ENCODE data around the gene FEN1.

Gene FEN1

DNA sequence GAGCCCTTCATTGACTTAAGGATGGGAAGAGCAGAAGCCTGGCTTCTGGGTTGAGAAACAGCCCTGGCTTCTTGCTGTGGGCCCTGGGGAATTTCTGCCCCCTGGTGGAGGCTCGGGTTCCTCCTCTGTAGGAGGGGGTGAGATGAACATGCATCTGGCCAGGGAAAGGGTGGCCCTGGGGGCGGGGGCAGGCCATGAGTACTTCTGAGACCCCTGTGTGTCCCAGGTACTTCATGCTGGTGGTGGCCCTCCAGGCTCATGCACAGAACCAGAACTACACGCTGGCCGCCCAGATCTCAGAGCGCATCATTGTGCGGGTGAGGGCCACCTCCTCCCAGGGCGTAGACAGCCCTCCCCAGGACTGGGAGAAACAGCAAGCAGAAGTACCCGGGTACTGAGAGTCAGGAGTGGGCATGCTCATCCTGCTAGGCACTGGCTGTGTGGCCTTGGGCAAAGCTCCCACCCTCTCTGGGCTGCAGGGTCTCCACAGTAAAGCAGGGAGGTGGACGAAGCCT lies 16.1 kb upstream of the FEN1 start:
- DNase-seq: peak; percentile 37

DNA sequence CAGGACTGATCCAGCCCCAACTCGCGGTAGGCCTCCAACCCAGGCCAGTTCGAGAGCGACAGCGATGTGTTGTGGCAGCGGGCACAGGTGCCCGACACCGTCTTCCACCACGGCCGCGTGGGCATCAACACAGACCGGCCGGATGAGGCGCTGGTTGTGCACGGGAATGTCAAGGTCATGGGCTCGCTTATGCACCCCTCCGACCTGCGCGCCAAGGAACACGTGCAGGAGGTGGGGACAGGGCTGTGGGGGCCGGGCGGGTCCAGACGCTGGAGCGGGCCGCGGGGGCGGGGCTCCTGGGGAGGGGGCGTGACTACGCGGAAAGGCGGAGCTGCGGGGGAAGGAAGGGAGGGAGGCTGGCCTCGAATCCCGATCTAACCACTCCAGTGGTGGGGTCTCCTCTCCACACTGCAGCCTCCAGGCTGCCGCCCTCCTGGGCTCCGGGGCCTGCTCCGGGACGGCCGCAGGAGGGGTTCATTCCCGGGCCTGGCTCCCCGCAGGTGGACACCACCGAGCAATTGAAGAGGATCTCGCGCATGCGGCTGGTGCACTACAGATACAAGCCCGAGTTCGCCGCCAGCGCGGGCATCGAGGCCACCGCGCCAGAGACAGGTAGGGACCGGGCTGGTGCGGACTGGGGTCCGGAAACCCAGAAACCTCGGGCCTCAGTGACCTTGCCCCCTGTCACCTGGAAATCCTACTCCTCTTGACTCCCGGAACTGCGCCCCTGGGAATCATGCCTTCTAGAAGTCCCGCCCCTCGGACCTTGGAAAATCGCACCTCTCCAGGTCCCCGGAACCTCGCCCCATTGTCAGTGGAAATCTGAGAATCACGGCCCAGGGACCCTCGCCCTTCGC lies 15.2 kb upstream of the FEN1 start:
- peak; percentile 68 for DNase-seq

DNA sequence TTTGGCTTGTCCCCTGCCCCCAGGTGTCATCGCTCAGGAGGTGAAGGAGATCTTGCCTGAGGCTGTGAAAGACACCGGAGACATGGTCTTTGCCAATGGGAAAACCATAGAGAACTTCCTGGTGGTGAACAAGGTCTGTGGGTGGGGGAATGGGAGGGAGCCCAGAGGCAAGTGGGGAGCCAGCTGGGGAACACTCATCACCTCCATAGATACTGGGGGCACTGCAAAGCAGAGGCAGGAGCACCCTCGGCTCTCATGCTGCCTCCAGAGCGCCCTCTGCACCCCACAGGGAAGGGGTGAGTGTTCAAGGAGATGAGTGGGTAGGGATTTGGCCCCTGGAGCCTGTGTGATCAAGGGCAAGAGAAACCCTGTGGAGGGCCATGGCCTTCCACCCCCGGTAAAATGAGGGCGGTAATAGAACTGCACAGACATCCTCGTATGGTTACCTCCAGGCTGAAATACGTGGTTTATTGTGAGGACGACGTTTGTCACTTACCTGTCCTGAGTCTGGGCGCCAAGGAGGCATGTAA lies 14.3 kb upstream of the FEN1 start:
- no peak for DNase-seq

DNA sequence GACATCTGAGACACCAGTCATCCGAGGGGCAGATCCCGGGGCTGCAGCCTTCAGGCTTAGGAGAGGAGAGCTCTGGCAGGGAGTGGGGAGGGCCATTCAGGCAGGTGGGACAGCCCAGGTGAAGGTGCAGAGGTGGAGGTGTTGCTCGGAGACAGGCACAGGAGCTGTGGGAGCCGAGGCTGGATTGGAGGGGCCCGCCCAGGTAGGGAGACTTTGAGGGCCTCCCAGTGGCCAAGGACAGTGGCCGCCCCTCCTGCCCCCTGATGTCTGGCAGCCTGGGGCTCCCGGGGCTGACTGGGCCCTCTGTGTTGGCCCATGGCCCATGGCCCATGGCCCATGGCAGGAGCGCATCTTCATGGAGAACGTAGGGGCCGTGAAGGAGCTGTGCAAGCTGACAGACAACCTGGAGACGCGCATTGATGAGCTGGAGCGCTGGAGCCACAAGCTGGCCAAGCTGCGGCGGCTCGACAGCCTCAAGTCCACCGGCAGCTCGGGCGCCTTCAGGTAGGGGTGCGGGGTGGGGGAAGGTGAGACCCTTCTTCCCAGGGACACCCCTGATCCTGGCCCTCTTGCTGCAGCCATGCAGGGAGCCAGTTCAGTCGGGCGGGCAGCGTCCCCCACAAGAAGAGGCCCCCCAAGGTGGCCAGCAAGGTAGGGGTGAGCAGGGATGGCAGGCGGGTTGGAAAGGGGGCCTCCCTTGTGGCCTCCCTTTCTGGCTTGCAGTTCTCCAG lies 13.6 kb upstream of the FEN1 start:
- no peak for DNase-seq

GRCh38 chr11:61779666-61780525 lies 12.8 kb upstream of the FEN1 start:
- DNase-seq: no peak

- DNase-seq: no peak
Measured at GRCh38 chr11:61780581-61781162, 12.0 kb upstream of the FEN1 start.

DNA sequence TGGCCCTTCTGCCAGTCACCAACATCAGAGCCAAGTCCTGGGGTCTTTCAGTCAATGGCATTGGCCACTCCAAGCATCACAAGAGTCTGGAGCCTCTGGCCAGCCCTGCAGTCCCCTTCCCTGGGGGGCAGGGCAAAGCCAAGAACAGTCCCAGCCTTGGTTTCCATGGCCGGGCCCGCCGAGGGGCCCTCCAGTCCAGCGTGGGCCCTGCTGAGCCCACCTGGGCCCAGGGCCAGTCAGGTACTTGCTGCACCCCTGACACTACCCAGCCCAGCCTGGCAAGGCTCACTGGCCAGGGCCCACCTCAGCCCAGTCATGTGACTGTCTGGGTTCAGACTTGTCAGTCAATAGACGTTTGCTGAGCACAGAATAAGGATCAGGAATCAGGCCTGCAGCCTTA lies 11.1 kb upstream of the FEN1 start:
- no peak for DNase-seq

- DNase-seq: no peak
Measured at GRCh38 chr11:61782299-61782698, 10.4 kb upstream of the FEN1 start.

GRCh38 chr11:61782841-61783240 lies 9.9 kb upstream of the FEN1 start:
- DNase-seq: no peak

DNA sequence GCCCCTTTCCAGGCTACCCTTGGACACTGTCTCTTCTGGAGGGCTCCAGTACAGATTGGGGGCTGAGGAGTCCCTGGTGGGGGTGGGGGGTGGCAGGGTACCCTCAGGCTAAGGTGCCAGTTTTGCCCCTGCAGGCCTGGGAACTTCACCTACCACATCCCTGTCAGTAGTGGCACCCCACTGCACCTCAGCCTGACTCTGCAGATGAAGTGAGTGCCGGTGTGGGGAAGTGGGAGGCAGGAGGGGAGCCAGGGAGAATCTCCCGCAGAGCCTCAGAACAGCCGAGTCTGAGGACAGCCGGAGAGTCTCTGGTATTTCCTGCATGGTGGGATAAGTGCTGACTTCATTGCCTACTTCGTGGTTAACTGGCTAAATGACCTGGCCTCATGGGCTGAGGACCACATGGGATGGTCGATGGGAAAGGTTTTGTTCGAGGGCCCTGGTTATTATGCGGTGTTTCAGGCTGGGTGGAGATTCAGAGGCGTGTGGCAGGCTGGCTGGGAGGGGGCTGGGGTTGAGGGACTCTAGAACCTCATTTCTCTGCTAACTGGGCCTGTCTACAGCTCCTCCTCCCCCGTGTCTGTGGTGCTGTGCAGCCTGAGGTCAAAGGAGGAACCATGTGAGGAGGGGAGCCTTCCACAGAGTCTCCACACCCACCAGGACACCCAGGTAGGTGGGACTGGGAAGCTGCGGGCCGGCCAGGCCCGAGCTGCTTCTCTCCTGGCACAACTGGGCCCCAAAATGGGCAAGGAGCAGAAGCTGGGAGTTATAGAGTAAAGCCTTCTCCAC lies 8.8 kb upstream of the FEN1 start:
- DNase-seq: no peak

- no peak for DNase-seq
Measured at GRCh38 chr11:61784506-61784805, 8.3 kb upstream of the FEN1 start.

DNA sequence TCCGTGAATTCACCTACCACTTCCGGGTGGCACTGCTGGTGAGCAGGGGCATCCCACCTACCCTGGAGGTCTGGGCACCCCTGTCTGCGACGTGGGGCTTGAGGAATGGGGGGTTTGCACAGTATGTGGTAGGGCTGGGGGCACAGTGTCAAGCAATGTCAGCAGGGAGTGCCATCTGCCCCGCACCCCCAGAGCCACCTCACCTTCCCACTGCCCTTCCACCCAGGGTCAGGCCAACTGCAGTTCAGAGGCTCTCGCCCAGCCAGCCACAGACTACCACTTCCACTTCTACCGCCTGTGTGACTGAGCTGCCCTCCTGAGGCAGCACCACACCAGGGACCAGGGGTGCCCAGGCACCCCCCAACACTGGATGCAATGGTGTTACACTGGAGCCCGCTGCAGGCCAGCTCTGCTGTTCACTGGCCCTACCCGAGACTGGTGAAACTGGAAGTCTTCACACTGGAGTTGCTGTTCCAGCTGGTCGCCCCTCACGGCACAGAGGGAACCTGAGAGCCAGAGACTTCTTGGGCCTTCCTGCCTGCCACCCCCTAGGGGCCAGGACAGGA lies 6.8 kb upstream of the FEN1 start:
- DNase-seq: no peak

DNA sequence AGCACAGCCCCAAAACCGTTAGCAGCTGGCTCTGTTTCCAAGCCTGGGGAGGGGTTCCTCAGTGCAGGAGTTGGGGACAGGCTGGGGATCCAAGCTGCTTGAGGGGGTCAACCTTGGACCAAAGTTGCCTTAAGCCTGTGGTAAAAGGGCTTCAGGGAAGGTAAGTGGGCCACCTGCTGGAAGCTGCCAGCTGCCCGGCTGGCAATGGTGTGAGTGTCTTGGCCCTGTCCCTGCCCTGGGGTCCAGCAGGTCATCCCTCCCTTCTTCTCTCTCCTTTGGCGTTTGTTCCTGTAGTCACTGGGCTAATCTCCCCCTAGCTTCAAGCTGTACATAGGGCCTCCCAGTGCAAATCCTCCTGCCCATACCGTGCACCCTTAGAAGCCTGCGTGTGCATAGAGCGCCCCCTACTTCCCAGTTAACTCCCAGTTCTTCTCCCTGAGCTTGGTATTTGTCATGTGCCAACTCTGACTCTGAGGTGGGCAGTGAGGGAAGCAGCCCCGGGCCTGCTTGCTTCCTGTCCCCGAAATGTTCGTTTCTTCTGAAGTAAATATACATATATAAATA lies 4.7 kb upstream of the FEN1 start:
- no peak for DNase-seq

- DNase-seq: no peak
Measured at GRCh38 chr11:61791737-61792309, 888 bp upstream of the FEN1 start.

DNA sequence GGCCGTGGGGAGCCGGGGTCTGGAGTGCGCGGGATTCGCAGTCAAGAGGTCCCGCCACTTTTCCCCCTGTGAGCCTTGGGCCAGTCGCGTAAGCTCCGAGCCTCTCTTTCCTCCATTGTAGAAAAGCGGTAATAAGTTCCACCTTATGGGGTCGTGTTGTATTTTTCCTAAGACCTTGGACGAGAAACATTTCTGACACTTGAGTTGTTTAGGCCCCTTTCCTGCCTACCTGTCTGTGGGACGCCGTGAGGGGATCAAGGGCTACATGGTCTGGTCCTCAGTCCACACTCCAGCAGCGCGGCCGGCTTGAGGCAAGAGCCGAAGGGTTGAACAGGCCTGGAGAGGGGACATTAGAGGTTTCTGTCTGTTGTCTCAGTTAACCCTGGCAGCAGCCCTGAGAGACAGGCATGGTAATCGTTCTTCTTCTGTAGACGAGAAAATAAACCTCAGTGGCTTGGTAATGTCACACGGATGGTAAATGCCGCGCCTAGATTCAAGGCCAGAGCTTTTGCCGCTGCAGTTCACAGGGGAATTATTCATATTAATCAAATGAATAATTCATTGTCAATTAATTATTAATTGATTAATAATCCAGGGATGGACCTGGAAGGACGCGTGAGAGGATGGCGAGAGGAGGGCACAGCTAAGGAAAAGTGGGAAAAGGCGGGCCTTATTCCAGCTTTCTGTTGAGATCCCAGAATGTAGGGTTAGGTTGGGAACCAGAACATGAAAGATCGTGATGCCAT lies 545 bp downstream of the FEN1 start:
- DNase-seq: no peak

- DNase-seq: no peak
Measured at GRCh38 chr11:61793829-61794204, 1.1 kb downstream of the FEN1 start.

GRCh38 chr11:61794579-61794978 lies 1.9 kb downstream of the FEN1 start:
- no peak for DNase-seq

DNA sequence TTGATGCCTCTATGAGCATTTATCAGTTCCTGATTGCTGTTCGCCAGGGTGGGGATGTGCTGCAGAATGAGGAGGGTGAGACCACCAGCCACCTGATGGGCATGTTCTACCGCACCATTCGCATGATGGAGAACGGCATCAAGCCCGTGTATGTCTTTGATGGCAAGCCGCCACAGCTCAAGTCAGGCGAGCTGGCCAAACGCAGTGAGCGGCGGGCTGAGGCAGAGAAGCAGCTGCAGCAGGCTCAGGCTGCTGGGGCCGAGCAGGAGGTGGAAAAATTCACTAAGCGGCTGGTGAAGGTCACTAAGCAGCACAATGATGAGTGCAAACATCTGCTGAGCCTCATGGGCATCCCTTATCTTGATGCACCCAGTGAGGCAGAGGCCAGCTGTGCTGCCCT lies 2.7 kb downstream of the FEN1 start:
- no peak for DNase-seq

DNA sequence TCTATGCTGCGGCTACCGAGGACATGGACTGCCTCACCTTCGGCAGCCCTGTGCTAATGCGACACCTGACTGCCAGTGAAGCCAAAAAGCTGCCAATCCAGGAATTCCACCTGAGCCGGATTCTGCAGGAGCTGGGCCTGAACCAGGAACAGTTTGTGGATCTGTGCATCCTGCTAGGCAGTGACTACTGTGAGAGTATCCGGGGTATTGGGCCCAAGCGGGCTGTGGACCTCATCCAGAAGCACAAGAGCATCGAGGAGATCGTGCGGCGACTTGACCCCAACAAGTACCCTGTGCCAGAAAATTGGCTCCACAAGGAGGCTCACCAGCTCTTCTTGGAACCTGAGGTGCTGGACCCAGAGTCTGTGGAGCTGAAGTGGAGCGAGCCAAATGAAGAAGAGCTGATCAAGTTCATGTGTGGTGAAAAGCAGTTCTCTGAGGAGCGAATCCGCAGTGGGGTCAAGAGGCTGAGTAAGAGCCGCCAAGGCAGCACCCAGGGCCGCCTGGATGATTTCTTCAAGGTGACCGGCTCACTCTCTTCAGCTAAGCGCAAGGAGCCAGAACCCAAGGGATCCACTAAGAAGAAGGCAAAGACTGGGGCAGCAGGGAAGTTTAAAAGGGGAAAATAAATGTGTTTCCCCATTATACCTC lies 3.3 kb downstream of the FEN1 start:
- DNase-seq: no peak

Data from T-helper 9 cell (primary cell).